Left lung (tissue), 10 donors: ENCODE results near the gene MYO18A. TPM values are rescaled to one million over a fixed set of nuclear protein-coding genes. Genes with fewer than 3 reads are reported as not detected.

ENCODE experiments used
- ATAC-seq: fragments of 200-7000 bp; cut with Tn5 transposase; one replicate; pipeline ENCODE4 v1.9.1; 2020; ENCODE audit warnings: moderate library complexity
- DNase-seq, 4 donors: peaks; one replicate each; pipeline ENCODE4 v3.0.0-alpha.2; 2013 to 2020
- H3K27ac ChIP-seq, 2 donors: fragments of 200-600 bp; sonication (generic) in 1 of 2; one replicate each; pipeline versions ENCODE4 v1.5.0 to v1.8.0; 2020 to 2021
- H3K27me3 ChIP-seq, 2 donors: fragments of 200-600 bp; sonication (generic) in 1 of 2; one replicate each; pipeline versions ENCODE4 v1.5.0 to v1.8.0; 2020 to 2021
- H3K36me3 ChIP-seq, 2 donors: fragments of 200-600 bp; sonication (generic) in 1 of 2; one replicate each; pipeline versions ENCODE4 v1.5.0 to v1.8.0; 2020 to 2021
- H3K4me1 ChIP-seq, 2 donors: fragments of 200-600 bp; one replicate each; pipeline ENCODE4 v1.8.0; 2021
- H3K4me3 ChIP-seq, 2 donors: fragments of 200-600 bp; sonication (generic) in 1 of 2; one replicate each; pipeline versions ENCODE4 v1.5.0 to v1.8.0; 2020 to 2021; ENCODE audit warnings: mild to moderate bottlenecking in 1 of 2
- H3K9me3 ChIP-seq, 2 donors: fragments of 200-600 bp; sonication (generic) in 1 of 2; one replicate each; pipeline versions ENCODE4 v1.5.0 to v1.8.0; 2020 to 2021
- intact Hi-C, 2 donors: fragments of 100-400 bp; cut with DNase I; formaldehyde crosslinking; loops; one replicate each; pipeline versions ENCODE4 v1.11.2 to v1.14.2; 2022
- polyA plus RNA-seq, 6 donors: library from polyadenylated mRNA; unstranded; fragments of 120-200 nt; gene quantifications; one replicate each; pipeline ENCODE4 v1.2.1, GENCODE V29; 2013; ENCODE audit not compliant: insufficient read length in 6 of 6
- total RNA-seq, 2 donors: library from RNA; stranded (reverse); fragmentation: NEBNext Ultra II Directional; extraction: Animal tissue kit (Norgen Biotek cat#: 25700); gene quantifications; one replicate each; pipeline ENCODE4 v1.2.1, GENCODE V29; 2021
- TF ChIP-seq, protein P1 (sequence below), 2 donors: fragments of 200-600 bp; sonication (generic) in 1 of 2; IDR thresholded peaks; one replicate each; pipeline versions ENCODE4 v1.5.0 to v1.8.0; 2021; ENCODE audit warnings: antibody characterized with exemption in 2 of 2
- donor health status: DM: no; HTN: yes; CAD: no.
- donor health status: DM: no; HTN: no; CAD: no.

MYO18A gene
- total and polyA plus RNA-seq, 8 donors, result 37.0 to 58.3 (median 40.4) TPM

DNA sequence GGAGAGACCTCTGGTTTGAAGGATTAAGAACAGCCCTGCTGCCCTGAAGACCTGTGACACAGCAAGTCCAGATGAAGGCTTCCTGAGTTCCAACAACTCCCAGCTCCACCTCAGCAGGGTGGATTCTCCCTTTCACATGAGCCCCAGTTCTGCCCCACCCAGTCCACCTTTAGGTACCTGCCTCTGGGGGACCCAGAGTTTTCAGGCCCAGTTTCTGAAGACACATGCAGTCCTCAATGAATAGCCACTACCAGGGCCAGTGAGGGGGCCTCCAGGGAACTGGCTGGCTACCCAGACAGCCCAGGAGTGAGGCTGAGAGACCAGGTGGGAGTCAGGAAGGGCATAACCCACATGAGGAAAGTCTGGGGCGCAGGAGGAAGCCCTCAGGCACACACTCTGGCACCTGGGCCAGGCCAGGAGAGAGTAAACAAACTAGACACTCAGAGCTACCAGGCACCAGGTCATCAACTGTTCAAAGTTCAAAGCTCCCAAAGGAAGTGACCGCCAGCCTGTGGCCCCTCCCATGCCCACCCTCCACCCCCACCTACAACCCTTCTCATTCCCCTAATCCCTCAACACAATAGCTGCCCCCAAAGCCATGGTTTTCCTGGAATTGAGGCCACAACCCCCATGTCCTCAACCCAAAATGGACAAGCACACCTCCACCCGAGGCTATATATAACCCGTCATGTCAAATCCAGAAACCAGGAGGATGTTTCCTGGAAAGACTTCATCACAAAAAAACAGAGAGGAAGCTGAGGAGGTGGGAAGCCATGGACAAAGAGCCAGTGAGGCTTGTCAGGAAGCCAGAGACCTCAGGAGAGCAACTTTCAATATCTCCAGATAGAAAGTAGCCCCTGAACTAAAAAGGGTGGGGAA, 2.1 kb downstream of the MYO18A start:
- TF ChIP-seq, protein P1, sequence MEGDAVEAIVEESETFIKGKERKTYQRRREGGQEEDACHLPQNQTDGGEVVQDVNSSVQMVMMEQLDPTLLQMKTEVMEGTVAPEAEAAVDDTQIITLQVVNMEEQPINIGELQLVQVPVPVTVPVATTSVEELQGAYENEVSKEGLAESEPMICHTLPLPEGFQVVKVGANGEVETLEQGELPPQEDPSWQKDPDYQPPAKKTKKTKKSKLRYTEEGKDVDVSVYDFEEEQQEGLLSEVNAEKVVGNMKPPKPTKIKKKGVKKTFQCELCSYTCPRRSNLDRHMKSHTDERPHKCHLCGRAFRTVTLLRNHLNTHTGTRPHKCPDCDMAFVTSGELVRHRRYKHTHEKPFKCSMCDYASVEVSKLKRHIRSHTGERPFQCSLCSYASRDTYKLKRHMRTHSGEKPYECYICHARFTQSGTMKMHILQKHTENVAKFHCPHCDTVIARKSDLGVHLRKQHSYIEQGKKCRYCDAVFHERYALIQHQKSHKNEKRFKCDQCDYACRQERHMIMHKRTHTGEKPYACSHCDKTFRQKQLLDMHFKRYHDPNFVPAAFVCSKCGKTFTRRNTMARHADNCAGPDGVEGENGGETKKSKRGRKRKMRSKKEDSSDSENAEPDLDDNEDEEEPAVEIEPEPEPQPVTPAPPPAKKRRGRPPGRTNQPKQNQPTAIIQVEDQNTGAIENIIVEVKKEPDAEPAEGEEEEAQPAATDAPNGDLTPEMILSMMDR (IDR thresholded peaks at IDR 0.05), result no peak
- peak in 1 of 4 donors; percentile 44 for DNase-seq
- peak; percentile 20 for ATAC-seq
- Histone ChIP-seq H3K27ac (peak overlapping the region; percentile 81 to 83), H3K9me3 (no peaks in the 10 kb centered on the region), H3K4me1 (peaks cover 36 to 60% of the 10 kb centered on the region in 2 donors), H3K36me3 (no peaks in the 10 kb centered on the region), H3K4me3 (no peak overlapping the region), H3K27me3 (peaks cover 0 to 14% of the 10 kb centered on the region in 2 donors)
- intact Hi-C loops, result no loop called here

GRCh38 chr17:29177541-29177870, 2.7 kb downstream of the MYO18A start:
- Histone ChIP-seq H3K9me3 (no peaks in the 10 kb centered on the region), H3K4me1 (peaks cover 36 to 60% of the 10 kb centered on the region in 2 donors), H3K27ac (peak overlapping the region; percentile 81 to 83), H3K36me3 (no peaks in the 10 kb centered on the region), H3K4me3 (peak overlapping the region in 1 of 2 donors; percentile 47), H3K27me3 (peaks cover 0 to 14% of the 10 kb centered on the region in 2 donors)
- TF ChIP-seq, protein P1 (IDR thresholded peaks at IDR 0.05), result no peak
- intact Hi-C loops, result no loop called here
- DNase-seq, result no peak
- ATAC-seq, result no peak

- H3K27ac ChIP-seq, result peak overlapping the region; percentile 81 to 83
- H3K4me1 ChIP-seq, result peaks cover 36 to 60% of the 10 kb centered on the region in 2 donors
- H3K27me3 ChIP-seq, result peaks cover 0 to 14% of the 10 kb centered on the region in 2 donors
- ATAC-seq (peak; percentile 35), DNase-seq (peak in 3 of 4 donors; percentile 63 to 88 (median 73))
- intact Hi-C loops, result no loop called here
- TF ChIP-seq, protein P1 (IDR thresholded peaks at IDR 0.05), result no peak
- H3K9me3 ChIP-seq, result no peaks in the 10 kb centered on the region
- peak overlapping the region; percentile 43 to 47 for H3K4me3 ChIP-seq
- no peaks in the 10 kb centered on the region for H3K36me3 ChIP-seq
These were observed 3.4 kb downstream of the MYO18A start for GRCh38 chr17:29176558-29177351.

- TF ChIP-seq, protein P1 (IDR thresholded peaks at IDR 0.05), result no peak
- no peak overlapping the region for H3K4me3 ChIP-seq
- no peaks in the 10 kb centered on the region for H3K36me3 ChIP-seq
- DNase-seq (no peak), ATAC-seq (no peak)
- H3K27ac ChIP-seq, result peak overlapping the region in 1 of 2 donors; percentile 83
- peaks cover 0 to 14% of the 10 kb centered on the region in 2 donors for H3K27me3 ChIP-seq
- H3K4me1 ChIP-seq, result peaks cover 31 to 49% of the 10 kb centered on the region in 2 donors
- intact Hi-C loops, result no loop called here
- no peaks in the 10 kb centered on the region for H3K9me3 ChIP-seq
These were observed 4.8 kb downstream of the MYO18A start for GRCh38 chr17:29175349-29175748.

GRCh38 chr17:29172589-29172988, 7.6 kb downstream of the MYO18A start:
- Histone ChIP-seq H3K4me3 (no peak overlapping the region), H3K9me3 (no peaks in the 10 kb centered on the region), H3K27ac (no peak overlapping the region), H3K36me3 (no peaks in the 10 kb centered on the region), H3K27me3 (peaks cover 0 to 6% of the 10 kb centered on the region in 2 donors), H3K4me1 (peaks cover 20 to 25% of the 10 kb centered on the region in 2 donors)
- intact Hi-C loops, result no loop called here
- no peak for ATAC-seq
- DNase-seq, result no peak
- TF ChIP-seq, protein P1 (IDR thresholded peaks at IDR 0.05), result no peak
